HEK293T (cell line): ENCODE results near the gene DHRS12.

ENCODE experiments used
- BHLHE40 ChIP-seq: fragments of 450-650 bp; IDR thresholded peaks from 2 replicates; pipeline ENCODE4 v1.6.1; 2016; ENCODE audit warnings: mild to moderate bottlenecking, moderate library complexity, borderline replicate concordance
- NFRKB ChIP-seq: fragments of 450-650 bp; IDR thresholded peaks from 2 replicates; pipeline ENCODE4 v1.6.1; 2016; ENCODE audit warnings: mild to moderate bottlenecking, moderate library complexity
- SUZ12 ChIP-seq: fragments of 450-650 bp; IDR thresholded peaks from 2 replicates; pipeline ENCODE4 v1.6.1; 2016; ENCODE audit warnings: mild to moderate bottlenecking
- TF ChIP-seq, protein P1 (sequence below): fragments of 450-650 bp; IDR thresholded peaks from 2 replicates; pipeline ENCODE4 v1.6.1; 2016

DNA sequence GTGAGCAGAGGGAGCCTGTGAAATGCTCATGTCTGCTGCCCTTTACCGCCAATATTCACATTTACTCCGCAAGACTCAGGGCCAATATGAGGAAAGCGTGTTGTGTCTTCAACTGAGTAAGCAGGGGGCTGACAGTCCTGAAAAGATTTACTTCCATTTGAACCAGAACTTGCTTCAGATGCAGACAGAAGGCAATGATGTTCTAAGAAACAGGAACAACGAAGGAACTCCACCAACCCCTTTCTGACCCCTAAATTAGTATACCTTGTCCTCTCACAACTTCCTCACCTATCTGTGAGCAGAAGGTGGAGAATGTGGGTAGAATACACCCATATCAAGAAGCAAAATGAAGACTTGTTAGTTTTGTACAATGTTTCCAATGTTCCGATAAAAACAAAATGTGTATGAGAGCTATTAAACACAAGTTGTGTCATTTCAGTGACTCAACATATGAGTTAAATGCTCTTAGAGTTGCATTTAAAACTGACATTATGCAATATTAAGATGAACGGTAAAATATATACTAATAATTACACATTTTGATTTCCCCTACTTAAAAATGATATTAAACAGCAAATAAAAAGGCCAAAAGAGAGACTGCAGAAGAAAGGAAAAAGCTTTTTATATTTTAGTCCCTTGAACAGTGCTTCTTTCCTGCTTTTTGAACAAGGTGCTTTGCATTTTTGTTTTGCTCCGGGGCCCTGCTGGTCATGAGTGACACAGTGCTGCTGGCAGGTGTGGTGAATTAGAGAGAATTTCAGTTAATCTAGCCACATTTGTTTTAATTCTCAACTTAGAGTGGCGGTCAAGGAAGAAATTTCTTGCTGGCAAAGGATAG, 25.0 kb upstream of the DHRS12 start:
- TF ChIP-seq NFRKB (no peak), SUZ12 (no peak), BHLHE40 (no peak)
- TF ChIP-seq, protein P1, sequence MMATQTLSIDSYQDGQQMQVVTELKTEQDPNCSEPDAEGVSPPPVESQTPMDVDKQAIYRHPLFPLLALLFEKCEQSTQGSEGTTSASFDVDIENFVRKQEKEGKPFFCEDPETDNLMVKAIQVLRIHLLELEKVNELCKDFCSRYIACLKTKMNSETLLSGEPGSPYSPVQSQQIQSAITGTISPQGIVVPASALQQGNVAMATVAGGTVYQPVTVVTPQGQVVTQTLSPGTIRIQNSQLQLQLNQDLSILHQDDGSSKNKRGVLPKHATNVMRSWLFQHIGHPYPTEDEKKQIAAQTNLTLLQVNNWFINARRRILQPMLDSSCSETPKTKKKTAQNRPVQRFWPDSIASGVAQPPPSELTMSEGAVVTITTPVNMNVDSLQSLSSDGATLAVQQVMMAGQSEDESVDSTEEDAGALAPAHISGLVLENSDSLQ = no peak
